Activated CD4-positive, alpha-beta T cell treated with anti-CD3 and anti-CD28 coated beads for 48 hours (primary cell): Measurements from ENCODE around the gene NCAM1.

ENCODE experiments used
- DNase-seq: peaks from one replicate; pipeline ENCODE4 v3.0.0-alpha.2; 2020

Gene NCAM1

GRCh38 chr11:113317339-113317738 lies 356.1 kb downstream of the NCAM1 start:
- DNase-seq = no peak

- DNase-seq = no peak
Measured at GRCh38 chr11:113319085-113319484, 357.9 kb downstream of the NCAM1 start.

- DNase-seq = no peak
Measured at GRCh38 chr11:113322158-113322557, 360.9 kb downstream of the NCAM1 start.

- DNase-seq = no peak
Measured at GRCh38 chr11:113324250-113324649, 363.0 kb downstream of the NCAM1 start.
